ENCODE data around the gene URB1.

URB1 gene

GRCh38 chr21:32415451-32416398 is 22.9 kb upstream of the URB1 start:
- TF ChIP-seq CTCF (IDR thresholded peaks at IDR 0.05; ENCODE audit: low read depth, low read length), result no peak
- H3K4me3 ChIP-seq (ENCODE audit: low read depth, low read length), result no peak overlapping the region

GRCh38 chr21:32414579-32415358 is 22.0 kb upstream of the URB1 start:
- no peak overlapping the region for H3K4me3 ChIP-seq (ENCODE audit: low read depth, low read length)
- TF ChIP-seq CTCF (IDR thresholded peaks at IDR 0.05; ENCODE audit: low read depth, low read length), result peak; percentile 28; the same call in 1 of the 2 replicates

- no peak overlapping the region for H3K4me3 ChIP-seq (ENCODE audit: low read depth, low read length)
These were observed 21.1 kb upstream of the URB1 start for GRCh38 chr21:32413697-32414578.

GRCh38 chr21:32413015-32413504 is 20.2 kb upstream of the URB1 start:
- TF ChIP-seq CTCF (IDR thresholded peaks at IDR 0.05; ENCODE audit: low read depth, low read length), result no peak
- no peak overlapping the region; the same call in 1 of the 2 replicates for H3K4me3 ChIP-seq (ENCODE audit: low read depth, low read length)

More at GRCh38 chr21:32413697-32414578, 21.1 kb upstream of the URB1 start:
- no peak for TF ChIP-seq CTCF (IDR thresholded peaks at IDR 0.05; ENCODE audit: low read depth, low read length)

- TF ChIP-seq CTCF (IDR thresholded peaks at IDR 0.05; ENCODE audit: low read depth, low read length), result no peak
- peak within 1 kb of the TSS; percentile 54 for H3K4me3 ChIP-seq (ENCODE audit: low read depth, low read length)
These were observed 19.6 kb upstream of the URB1 start, which contains the start of gene EVA1C for GRCh38 chr21:32412162-32413014. Gene EVA1C, plus strand, starts transcription at chr21:32412706. Its CDS starts 148 bp downstream, at chr21:32412854.

Data from WI38 (cell line).